Measurements from ENCODE around the gene MAP4.

DNA sequence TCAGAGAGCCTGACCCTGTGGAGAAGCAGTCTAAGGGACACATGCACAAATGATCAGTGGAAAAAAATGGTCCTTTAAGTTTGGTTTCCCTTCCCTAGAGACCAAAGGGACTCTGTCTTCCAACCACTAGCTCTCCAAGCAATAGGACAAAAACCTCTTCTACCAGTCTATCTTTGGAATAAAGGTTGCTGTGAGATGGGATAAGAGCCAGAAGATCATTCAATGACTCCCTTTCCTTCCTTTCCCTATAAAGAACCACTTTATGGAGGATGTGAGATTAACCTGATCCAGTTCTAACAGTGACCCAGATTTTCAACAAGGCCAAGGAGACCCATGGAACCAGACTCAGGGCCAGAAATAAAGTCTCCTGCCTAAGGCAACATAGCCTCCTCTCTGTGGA is 138.5 kb downstream of the MAP4 start:
- TF ChIP-seq, protein P1, sequence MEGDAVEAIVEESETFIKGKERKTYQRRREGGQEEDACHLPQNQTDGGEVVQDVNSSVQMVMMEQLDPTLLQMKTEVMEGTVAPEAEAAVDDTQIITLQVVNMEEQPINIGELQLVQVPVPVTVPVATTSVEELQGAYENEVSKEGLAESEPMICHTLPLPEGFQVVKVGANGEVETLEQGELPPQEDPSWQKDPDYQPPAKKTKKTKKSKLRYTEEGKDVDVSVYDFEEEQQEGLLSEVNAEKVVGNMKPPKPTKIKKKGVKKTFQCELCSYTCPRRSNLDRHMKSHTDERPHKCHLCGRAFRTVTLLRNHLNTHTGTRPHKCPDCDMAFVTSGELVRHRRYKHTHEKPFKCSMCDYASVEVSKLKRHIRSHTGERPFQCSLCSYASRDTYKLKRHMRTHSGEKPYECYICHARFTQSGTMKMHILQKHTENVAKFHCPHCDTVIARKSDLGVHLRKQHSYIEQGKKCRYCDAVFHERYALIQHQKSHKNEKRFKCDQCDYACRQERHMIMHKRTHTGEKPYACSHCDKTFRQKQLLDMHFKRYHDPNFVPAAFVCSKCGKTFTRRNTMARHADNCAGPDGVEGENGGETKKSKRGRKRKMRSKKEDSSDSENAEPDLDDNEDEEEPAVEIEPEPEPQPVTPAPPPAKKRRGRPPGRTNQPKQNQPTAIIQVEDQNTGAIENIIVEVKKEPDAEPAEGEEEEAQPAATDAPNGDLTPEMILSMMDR (IDR thresholded peaks at IDR 0.05): no peak
- TF ChIP-seq POLR2A (IDR thresholded peaks at IDR 0.05): no peak

All from body of pancreas (tissue), 4 donors.